Brain pericyte (primary cell): ENCODE measurements around the gene CGB3.
A peak's percentile ranks its signal among the peaks of the same experiment; 100 is the strongest.

ENCODE experiments used
- DNase-seq: peaks from one replicate; pipeline ENCODE4 v3.0.0-alpha.2; 2012; ENCODE audit warnings: low read depth, low spot score

Gene CGB3

DNA sequence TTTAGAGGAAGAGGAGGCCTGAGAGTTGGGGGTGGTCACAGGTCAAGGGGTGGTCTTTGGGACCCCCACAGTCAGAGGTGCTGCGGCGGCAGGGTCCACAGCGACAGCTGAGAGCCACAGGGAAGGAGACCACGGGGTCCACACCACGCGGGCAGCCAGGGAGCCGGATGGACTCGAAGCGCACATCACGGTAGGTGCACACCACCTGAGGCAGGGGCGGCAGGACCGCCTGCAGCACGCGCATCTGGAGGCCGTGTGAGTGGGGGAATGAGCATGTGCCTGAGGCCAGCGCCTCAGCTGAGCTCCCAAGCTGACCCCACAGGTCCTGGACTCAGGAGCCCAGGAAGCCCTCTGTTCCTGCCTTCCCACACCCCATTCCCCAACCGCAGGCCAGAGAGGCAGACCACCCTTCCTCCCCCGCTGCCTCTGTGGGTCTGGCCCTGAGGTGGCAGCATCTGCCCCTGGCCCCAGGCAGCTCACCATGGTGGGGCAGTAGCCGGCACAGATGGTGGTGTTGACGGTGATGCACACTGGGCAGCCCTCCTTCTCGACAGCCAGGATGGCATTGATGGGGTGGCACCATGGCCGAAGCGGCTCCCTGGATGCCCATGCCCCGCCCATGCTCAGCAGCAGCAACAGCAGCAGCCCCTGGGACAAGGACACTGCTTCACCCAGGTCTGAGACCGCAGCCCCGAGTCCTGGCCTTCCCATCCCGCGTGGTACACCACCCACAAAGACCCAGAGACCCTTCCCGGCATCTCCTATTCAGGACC lies 7.9 kb downstream of the CGB3 start:
- no peak for DNase-seq

DNA sequence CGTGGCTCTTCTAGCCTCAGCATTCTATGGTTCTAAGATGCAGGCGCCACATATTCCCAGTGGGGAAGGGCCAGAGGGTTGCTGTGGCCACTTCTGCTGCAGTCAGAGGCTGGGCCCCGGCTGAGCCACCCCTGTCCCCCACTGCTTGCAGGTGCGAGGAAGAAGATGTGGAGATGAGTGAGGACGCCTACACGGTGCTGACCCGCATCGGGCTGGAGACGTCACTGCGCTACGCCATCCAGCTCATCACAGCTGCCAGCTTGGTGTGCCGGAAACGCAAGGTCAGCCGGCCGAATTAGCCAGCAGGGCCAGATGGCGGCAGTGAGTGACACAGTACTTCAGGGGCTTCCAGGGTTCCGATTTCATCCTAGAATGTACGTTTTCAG lies 9.3 kb downstream of the CGB3 start:
- DNase-seq: no peak

DNA sequence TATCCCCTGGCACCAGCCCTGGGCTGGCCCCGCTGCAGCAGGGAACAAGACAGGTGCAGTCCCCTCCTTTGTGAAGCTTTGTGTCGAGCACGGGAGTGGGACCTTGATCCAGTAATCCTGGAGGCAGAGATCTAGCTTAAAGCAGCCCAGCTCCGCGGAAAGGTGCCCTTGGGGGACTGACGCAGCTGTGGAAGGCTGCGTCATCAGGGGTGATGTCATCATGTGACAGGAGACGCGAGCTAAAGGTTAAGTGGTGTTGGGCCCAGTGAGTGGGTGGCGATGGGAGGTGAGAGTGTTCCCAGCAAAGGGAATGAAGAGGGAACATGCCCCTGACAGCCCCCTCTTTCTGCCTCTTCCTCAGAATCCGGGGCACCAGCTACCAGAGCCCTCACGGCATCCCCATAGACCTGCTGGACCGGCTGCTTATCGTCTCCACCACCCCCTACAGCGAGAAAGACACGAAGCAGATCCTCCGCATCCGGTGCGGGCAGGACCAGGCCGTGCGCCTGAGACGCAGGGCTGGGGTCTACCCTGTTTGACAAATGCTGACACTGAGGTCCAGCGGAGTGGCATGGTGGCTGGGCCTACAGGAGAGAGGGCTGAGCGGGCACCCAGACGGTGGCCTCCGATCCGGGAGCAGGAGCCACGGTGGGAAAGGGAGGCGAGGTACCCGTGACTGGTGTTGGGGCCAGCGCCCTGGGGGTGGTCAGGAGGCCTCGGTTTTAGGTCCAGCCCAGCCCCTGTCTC lies 9.8 kb downstream of the CGB3 start:
- no peak for DNase-seq

DNA sequence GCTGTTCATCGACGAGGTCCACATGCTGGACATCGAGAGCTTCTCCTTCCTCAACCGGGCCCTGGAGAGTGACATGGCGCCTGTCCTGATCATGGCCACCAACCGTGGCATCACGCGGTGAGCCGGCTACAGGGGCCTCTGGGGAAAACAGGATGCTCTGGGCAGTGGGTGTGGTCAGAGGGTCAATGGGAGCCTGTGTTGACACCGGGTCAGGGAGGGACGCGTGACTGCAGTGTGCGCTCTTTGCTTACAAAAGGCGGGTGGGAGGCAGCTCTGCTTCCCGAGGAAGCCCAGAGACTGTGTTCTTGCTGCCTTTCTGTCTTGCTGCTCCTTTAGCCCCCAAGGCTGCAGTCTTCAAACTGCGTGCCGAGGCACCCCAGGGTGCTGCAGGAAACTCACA lies 12.9 kb downstream of the CGB3 start:
- no peak for DNase-seq

DNA sequence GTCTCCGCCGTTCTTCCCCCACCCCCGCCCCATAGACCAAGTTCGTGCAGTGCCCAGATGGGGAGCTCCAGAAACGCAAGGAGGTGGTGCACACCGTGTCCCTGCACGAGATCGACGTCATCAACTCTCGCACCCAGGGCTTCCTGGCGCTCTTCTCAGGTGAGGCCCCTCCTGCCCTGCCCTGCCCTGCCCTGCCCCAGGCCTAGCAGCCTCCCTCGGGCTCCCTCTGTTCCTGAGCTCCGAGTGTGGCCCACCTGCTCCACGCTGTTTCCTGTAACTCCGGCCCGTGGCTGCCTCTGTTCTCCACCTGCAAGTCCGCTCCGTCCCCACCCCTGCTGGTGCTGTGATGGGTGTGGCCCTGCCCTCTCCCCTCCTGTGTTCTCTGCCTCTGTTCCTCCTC lies 13.7 kb downstream of the CGB3 start:
- no peak for DNase-seq

DNA sequence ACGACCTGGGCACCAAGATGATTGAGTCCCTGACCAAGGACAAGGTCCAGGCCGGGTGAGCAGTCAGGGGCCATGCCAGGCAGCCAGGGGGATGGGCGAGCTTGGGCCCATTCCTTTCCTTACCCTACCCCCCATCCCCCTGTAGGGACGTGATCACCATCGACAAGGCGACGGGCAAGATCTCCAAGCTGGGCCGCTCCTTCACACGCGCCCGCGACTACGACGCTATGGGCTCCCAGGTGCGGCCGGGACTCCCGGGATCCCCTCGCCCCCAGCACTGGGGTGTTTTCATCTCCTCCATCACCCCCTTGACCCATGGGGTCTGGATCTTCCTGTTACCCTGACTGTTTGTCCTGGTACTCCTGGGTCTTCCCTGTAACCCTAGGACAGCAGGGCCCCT lies 14.3 kb downstream of the CGB3 start:
- no peak for DNase-seq

DNA sequence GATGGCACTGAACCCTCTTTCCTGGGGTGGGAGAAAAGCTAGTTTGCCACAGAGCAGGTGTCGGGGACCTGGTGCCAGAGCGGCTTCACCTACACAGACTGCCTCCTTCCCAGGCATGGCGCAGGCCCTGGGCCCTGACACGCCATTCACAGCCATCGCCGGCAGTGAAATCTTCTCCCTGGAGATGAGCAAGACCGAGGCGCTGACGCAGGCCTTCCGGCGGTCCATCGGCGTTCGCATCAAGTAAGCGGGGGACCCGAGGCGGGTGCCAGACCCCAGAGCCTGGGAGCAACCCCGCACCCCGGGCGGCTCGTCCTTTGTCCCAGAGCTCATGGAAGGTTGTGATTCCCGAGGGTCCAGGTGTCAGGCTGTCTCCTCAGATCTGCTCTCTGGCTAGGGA lies 17.2 kb downstream of the CGB3 start:
- DNase-seq: no peak

DNA sequence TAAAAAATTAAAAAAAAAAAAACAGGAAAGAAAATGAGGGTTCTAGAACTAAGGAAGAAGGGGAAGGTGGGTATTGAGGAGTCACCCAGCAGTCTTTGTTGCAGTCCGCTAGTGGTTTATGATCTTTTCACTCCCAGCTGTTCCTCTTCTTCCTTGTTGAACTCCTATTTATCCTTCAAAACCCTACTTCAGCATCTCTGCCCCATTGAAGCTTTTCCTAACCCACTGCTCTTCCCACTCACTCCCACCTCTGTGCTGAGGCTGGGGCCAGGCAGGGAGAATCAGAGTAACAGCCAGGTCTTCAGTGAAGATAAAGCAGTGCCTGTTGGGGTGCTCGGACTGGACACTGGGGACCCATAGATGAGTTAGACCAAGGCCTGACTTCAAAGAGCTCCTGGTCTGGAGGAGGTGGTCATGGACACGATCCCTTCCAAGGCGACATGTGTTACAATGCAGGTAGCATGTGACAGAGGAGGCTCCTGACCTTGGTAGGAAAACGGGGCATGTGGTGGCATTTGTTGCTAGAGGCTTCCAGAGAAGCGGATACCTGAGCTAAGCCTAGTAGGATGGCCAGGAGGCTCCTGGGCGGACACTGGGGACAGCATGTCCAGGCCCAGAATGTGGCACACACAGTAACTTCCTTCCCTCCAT lies 19.0 kb downstream of the CGB3 start:
- no peak for DNase-seq

DNA sequence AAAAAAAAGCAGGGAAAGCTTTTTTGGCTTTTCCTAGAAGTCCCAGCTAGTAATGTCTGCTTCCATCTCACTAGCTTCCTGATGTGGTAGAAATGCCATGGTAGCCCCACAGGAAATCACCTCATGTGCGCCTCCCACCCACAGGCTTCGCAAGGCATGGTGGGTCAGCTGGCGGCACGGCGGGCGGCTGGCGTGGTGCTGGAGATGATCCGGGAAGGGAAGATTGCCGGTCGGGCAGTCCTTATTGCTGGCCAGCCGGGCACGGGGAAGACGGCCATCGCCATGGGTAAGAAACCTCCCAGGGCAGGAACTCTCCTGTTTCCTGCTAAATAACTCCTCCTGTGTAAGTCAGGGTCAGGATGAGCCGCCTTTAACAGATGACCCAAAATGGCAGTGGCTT lies 20.0 kb downstream of the CGB3 start:
- no peak for DNase-seq

DNA sequence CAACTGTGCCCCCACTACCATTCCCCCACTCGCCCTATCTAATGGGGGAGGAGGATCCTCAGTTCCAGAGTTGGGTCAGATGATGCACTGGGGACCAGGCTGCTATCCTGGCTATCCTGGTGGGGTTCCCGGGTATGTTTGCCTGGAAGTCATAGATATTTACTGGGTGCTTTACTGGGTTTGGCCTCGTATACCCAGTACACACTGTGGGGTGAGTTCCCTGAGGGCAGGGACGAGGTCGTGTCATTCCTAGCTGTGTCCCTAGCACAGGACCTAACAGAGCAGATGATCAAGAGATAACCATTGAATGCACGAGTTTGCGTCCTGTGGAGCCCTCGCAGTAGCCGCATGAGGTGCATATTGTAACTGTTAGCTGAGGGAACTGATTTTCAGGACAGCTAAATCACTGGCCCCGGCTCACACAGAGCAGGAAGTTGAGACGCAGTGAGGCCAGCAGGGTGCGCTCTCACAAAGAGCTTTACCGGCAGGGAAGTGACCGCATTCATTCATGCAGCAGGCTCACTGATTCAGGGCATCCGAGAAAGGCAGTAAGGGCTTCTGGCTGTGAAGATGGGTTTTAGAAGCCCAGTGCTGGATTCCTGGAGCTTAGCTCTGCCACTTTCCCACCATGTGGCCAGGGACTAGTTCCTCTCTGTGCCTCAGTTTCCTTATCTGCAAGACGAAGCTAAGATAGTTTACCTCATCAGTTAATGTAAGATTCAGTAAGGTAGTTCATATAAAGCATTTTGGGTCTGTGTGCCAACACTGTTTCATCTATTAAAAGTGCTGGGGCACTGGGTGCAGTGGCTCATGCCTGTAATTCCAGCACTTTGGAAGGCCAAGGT lies 24.4 kb downstream of the CGB3 start:
- DNase-seq: no peak

DNA sequence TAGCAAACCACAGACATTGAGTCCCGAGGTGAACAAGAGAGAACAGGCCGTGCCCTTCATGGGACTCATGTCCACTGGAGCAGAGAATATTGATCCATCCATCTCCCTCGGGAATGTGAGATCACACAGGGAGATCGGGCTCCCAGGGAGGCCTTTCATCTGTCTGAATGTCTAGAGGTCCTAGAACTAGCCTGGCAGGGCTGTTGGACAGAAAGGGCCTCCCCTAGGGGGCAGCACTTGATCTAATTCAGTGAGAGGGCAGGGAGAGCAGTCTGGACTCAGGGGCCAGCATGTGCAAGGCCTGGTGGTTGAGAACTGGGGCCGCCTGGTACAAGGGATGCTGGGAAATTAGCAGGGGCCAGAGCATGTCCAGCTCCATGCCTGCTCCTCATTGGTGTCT lies 26.2 kb downstream of the CGB3 start:
- DNase-seq: no peak

DNA sequence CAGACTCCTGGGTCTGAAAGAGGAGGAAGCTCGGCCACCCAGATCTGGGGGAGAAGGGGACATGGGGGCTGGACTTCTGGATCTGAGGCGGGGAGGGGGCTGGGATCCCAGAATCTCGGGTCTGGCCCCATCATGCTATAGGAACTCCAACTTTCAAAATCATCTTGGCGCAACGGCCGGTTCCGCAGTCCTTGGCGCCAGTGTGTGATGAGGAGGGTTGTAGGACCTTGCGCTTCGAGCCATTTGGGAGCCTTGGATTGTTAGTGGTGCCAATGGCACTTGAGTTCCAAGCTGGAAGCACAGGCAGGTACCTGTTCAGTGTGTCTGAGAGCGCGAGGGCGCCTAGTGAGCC lies 30.1 kb downstream of the CGB3 start:
- no peak for DNase-seq

DNA sequence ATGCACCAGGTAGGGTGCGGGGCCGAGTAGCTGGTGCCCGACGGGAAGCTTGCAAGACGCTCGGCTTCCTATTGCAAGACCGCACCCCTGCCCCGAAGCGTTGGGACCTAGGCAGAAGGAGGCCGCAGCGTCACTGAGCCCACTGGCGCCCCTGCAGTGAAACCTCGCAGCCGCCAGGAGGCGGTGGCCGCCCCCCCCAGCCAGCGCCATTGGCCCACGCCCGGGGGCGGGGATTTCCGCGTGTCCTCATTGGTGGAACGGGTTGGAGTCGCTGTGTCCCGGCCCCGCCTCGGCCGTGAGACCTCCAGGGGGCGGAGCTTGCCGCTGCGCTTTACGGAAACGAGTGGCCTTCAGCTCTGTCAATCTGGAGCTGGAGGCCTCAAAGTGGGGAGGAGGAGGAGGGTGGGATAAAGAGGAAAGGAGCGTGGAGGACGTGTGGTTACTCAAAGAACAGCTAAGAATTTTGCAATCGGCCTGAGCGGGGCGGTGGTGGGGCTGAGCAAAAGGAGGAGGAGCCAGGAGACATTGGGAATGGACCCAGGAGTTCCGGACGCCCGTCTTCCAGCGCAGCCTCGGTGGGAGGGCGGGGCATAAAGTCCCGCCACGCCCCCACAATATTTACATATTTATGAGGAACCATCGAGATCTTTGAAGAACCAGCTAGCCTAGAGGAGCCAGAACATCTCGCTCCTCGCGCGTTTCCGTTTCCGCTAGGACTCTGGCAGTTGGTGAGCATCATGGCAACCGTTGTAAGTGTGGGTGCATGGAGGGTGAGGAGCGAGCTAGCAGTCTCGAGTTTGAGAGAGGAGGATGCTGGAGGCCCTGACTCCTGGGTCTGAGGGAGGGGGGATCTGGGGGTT lies 30.7 kb downstream of the CGB3 start, which contains the start of the genes GYS1 and RUVBL2:
Gene GYS1, minus strand, starts transcription at position 135 of the 860 bp plus-strand sequence. CDS start 197 bp downstream, outside the sequence.
Gene RUVBL2, plus strand, starts transcription at position 713 of the 860 bp plus-strand sequence. Its CDS starts 25 bp downstream, at position 738.
- DNase-seq: peak; percentile 98

DNA sequence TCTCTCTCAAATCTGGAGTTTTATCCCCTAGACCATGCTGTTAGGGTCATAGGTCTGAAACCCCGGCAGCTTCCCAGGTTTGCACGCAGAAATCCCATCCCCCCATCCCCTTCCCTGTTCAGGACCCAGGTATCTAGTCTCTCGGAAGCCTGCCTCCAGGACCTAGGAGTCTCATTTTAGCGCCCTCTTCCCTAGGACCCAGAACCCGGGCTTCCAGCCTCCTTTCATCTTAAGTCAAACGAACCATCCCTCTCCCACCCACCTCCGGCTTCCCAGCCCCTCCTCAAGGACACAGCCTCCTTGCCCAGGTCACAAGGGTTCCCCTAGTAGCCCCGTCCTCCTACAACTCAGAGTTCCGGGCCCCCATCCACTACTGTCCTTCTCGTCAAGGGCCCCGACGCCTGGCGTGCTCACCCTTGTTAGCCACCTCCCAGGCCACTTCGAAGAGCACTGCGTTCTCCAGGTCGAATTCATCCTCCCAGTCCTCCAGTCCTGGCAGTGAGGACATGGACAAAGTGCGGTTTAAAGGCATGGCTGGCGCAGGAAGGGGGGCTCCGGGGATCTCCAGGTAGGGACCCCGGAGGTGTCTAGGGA lies 31.5 kb downstream of the CGB3 start:
- DNase-seq: no peak

DNA sequence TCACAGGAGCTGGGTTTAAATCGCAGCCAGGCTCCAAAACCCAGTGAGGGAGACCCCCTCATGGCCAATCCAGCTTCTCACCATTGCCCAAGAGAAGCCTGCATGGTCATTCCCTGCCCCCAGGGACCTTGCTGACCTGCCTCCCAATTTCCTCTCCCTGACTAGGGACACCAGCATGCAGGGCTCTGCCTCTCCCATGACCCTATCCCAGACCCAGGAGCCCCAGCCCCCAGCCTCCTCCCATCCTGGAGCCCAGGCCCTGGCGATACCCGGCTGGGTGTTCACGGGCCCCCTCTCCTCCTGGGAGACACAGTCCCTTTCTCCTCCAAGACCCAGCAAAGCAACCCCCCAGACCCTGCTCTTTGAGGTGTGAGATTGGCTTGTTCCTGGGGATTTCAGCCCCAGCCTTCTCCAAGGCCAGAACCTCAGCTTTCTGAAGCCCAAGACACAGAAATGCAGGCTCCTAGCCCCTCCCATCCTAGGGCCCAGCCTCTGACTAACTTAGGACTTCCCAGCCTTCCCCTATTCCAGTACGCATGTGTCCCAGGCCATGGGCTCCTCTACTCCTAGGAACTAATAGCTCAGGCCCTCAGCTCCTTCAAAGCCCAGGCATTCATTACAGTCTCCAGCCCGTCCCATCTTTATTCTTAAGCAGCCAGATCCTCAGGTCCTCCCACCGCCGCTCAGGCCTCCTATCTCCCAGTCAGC lies 32.1 kb downstream of the CGB3 start:
- DNase-seq: no peak

DNA sequence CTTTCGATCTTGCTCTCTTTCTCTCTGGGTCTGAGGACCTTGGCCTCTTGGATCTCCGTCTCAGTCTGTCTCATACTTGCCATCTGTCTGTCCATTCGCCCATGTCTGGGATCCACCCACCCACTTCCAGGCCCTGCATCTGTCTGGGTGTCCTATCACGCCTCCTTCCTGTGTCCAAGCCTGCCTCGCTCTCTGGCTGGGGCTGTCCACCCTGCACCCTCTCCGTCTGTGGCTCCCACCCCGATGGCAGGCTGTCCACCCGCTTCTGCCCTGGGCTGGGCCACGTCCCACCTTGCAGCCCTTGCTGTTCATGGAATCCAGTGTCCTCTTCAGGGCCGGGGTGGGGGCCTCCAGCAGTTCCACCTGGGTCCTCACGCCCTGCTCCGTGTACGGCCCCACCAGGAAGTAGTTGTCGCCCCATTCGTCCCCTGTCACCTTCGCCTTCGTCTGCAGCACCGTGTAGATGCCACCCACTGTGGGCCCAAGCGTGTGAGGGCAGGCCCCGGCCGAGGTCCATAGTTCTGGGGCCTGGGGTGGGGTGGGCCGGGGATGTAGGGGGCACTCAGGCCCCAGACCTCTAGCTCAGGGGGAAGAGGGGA lies 33.0 kb downstream of the CGB3 start:
- no peak for DNase-seq

DNA sequence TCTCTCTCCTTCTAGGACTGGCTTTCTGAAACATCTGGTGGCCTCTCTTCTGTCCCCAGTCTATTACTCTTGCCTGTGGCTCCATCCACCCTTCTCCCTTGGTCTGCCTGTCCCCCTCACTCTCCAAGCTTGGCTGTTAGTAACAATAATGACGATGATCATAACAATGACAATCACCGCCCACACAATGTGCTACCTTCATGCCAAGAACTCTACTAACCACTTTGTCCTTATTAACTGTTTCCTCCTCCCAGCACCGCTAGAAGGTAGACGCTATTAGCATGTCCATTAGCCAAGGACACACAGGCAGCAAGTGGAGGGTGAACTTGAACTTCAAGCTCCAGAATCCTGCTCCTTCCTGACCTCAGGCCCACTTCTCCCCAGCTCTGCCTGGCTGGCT lies 33.7 kb downstream of the CGB3 start:
- DNase-seq: no peak

DNA sequence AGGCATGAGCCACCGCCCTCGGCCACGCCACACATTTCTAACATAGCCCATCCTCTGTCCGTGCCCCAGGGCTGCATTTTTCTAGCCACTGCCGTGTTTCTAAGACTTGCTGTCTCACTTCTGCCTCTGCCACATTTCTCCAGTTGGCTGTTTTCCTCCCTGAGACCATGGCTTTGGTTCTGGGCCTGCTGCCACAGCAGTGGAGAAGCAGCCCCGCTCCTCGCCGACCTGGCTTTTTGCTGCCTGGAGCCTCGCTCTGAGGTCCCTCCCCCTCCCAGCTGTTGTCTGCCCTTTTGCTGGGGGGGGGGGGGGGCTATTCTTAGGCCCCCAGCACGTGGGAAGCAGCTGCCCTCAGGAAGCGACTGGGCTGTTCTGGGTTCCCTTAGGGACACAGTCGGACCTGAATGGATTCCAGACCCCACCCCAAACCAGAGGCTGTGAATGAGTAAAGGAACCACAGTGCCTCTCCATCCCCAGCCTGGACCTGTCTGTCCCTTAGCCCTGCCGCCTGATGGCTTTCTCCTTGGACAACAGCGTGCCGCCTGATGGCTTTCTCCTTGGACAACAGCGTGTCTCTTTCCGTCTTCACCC lies 34.3 kb downstream of the CGB3 start:
- no peak for DNase-seq

DNA sequence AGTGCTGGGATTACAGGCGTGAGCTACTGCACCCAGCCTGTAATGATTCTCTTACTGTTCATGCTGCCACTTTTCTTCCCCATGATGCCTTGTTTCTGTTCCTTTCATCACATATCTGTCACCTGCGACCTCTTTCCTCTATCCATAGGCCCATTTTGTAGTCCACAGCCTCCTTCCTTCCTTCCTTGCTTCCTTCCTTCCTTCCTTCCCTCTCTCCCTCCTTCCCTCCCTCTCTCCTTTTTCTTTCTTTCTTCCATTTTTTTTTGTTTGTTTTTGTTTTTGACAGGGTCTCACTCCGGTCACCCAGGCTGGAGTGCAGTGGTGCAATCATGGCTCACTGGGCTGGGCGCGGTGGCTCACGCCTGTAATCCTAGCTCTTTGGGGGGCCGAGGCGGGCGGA lies 35.3 kb downstream of the CGB3 start:
- no peak for DNase-seq
